ENCODE measurements around the gene RBM4. TPM values are rescaled to one million over a fixed set of nuclear protein-coding genes. Genes with fewer than 3 reads are reported as not detected.

RBM4 gene
- total RNA-seq, 3 donors from 2014 or later (not counting 1 experiment from before 2014, with no cell fraction given), result 219 to 241 (median 224) TPM

GRCh38 chr11:66691311-66691980 lies 52.9 kb downstream of the RBM4 start:
- Histone ChIP-seq H3K4me1 (ENCODE audit: control insufficient read depth, insufficient read depth, low read length) (peaks cover 5% of the 10 kb centered on the region), H3K27ac (ENCODE audit: low read length) (no peak overlapping the region), H3K4me3 (ENCODE audit: low read length) (no peak overlapping the region), H3K36me3 (ENCODE audit: control insufficient read depth, insufficient read depth, low read length) (no peaks in the 10 kb centered on the region), H3K9me3 (ENCODE audit: control insufficient read depth, insufficient read depth, low read length) (no peaks in the 10 kb centered on the region), H3K27me3 (ENCODE audit: control insufficient read depth, insufficient read depth, low read length) (no peaks in the 10 kb centered on the region)
- Mint-ChIP-seq H3K36me3 (no peaks in the 10 kb centered on the region), H3K27ac (no peak overlapping the region), H3K9me3 (no peaks in the 10 kb centered on the region), H3K4me3 (no peak overlapping the region), H3K4me1 (peaks cover 0 to 11% of the 10 kb centered on the region in 2 donors), H3K27me3 (ENCODE audit: low read depth in 2 of 2) (peaks cover 0 to 3% of the 10 kb centered on the region in 2 donors)
- ATAC-seq (no peak), DNase-seq (no peak)
- 93% methylated on average over 34 of the region's 38 CpGs for WGBS (ENCODE audit: insufficient coverage)
- intact Hi-C loops (cut with micrococcal nuclease), result no loop called here
- TF ChIP-seq, protein P1, sequence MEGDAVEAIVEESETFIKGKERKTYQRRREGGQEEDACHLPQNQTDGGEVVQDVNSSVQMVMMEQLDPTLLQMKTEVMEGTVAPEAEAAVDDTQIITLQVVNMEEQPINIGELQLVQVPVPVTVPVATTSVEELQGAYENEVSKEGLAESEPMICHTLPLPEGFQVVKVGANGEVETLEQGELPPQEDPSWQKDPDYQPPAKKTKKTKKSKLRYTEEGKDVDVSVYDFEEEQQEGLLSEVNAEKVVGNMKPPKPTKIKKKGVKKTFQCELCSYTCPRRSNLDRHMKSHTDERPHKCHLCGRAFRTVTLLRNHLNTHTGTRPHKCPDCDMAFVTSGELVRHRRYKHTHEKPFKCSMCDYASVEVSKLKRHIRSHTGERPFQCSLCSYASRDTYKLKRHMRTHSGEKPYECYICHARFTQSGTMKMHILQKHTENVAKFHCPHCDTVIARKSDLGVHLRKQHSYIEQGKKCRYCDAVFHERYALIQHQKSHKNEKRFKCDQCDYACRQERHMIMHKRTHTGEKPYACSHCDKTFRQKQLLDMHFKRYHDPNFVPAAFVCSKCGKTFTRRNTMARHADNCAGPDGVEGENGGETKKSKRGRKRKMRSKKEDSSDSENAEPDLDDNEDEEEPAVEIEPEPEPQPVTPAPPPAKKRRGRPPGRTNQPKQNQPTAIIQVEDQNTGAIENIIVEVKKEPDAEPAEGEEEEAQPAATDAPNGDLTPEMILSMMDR (IDR thresholded peaks at IDR 0.05), result no peak

DNA sequence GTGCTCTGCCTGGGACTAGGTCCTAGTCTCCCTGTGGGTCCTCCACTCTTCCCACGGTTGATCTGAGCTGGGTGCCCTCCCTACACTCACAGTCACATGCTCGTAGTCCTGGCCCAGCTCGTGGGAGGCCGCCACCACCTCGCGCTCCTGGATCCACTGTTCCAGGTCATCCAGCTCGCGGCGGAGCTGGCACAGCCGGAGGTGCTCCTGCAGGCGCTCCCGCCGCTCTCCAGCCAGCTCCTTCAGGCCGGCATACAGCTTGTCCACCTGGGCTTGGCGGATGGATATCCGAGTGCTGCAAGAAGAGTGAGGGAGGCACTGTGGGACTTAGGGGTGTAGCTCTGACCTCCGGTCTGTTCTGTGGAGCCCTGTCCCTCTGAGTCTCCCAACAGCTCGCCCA lies 53.9 kb downstream of the RBM4 start:
- Mint-ChIP-seq H3K27me3 (ENCODE audit: low read depth in 2 of 2) (peaks cover 0 to 3% of the 10 kb centered on the region in 2 donors), H3K27ac (no peak overlapping the region), H3K4me3 (no peak overlapping the region), H3K9me3 (no peaks in the 10 kb centered on the region), H3K36me3 (no peaks in the 10 kb centered on the region), H3K4me1 (peaks cover 0 to 11% of the 10 kb centered on the region in 2 donors)
- Histone ChIP-seq H3K27me3 (ENCODE audit: control insufficient read depth, insufficient read depth, low read length) (no peaks in the 10 kb centered on the region), H3K27ac (ENCODE audit: low read length) (no peak overlapping the region), H3K4me3 (ENCODE audit: low read length) (no peak overlapping the region), H3K36me3 (ENCODE audit: control insufficient read depth, insufficient read depth, low read length) (no peaks in the 10 kb centered on the region), H3K4me1 (ENCODE audit: control insufficient read depth, insufficient read depth, low read length) (peaks cover 5% of the 10 kb centered on the region), H3K9me3 (ENCODE audit: control insufficient read depth, insufficient read depth, low read length) (no peaks in the 10 kb centered on the region)
- TF ChIP-seq, protein P1 (IDR thresholded peaks at IDR 0.05), result no peak
- intact Hi-C loops (cut with micrococcal nuclease), result no loop called here
- DNase-seq (no peak), ATAC-seq (no peak)
- WGBS (ENCODE audit: insufficient coverage), result 92% methylated on average over 18 of the region's 18 CpGs

- TF ChIP-seq, protein P1 (IDR thresholded peaks at IDR 0.05), result no peak
- Mint-ChIP-seq H3K4me1 (peaks cover 0 to 11% of the 10 kb centered on the region in 2 donors), H3K4me3 (no peak overlapping the region), H3K9me3 (no peaks in the 10 kb centered on the region), H3K36me3 (no peaks in the 10 kb centered on the region), H3K27me3 (ENCODE audit: low read depth in 2 of 2) (peaks cover 0 to 3% of the 10 kb centered on the region in 2 donors), H3K27ac (no peak overlapping the region)
- Histone ChIP-seq H3K27me3 (ENCODE audit: control insufficient read depth, insufficient read depth, low read length) (no peaks in the 10 kb centered on the region), H3K4me1 (ENCODE audit: control insufficient read depth, insufficient read depth, low read length) (peaks cover 5% of the 10 kb centered on the region), H3K36me3 (ENCODE audit: control insufficient read depth, insufficient read depth, low read length) (no peaks in the 10 kb centered on the region), H3K9me3 (ENCODE audit: control insufficient read depth, insufficient read depth, low read length) (no peaks in the 10 kb centered on the region), H3K4me3 (ENCODE audit: low read length) (no peak overlapping the region), H3K27ac (ENCODE audit: low read length) (no peak overlapping the region)
- ATAC-seq, result no peak
- intact Hi-C loops (cut with micrococcal nuclease), result no loop called here
- no peak for DNase-seq
- 88% methylated on average over 20 of the region's 20 CpGs for WGBS (ENCODE audit: insufficient coverage)
Observed at GRCh38 chr11:66692871-66693331, 54.4 kb downstream of the RBM4 start.
